Activated naive CD4-positive, alpha-beta T cell treated with anti-CD3 and anti-CD28 coated beads, Interleukin-2, amount 50 U/mL, for 72 hours (primary cell): ENCODE measurements around the gene ZBTB20. TPM values are rescaled to one million over a fixed set of nuclear protein-coding genes. Genes with fewer than 3 reads are reported as not detected.

ENCODE experiments used
- ATAC-seq, 2 donors: fragments of 150-1000 bp; cut with Tn5 transposase; 2 replicates each; pipeline ENCODE4 v1.10.0; 2021; ENCODE audit warnings: mild to moderate bottlenecking in 2 of 2, moderate library complexity in 2 of 2
- DNase-seq, 2 donors: peaks; one replicate each; pipeline ENCODE4 v3.0.0; 2021 to 2022; ENCODE audit warnings: low spot score in 2 of 2
- H3K27ac Mint-ChIP-seq, 2 donors: one replicate each; pipeline ENCODE4 v1.8.0; 2022; ENCODE audit warnings: mild to moderate bottlenecking in 2 of 2, mixed read lengths in 2 of 2
- H3K36me3 Mint-ChIP-seq, 2 donors: one replicate each; pipeline ENCODE4 v1.8.0; 2022; ENCODE audit warnings: mixed read lengths in 2 of 2
- H3K9me3 Mint-ChIP-seq, 2 donors: one replicate each; pipeline ENCODE4 v1.8.0; 2022; ENCODE audit warnings: mixed read lengths in 2 of 2
- total RNA-seq, 2 donors: library from RNA; stranded (reverse); gene quantifications; one replicate each; pipeline ENCODE4 v1.2.3, GENCODE V29; 2022

The ZBTB20 gene
- total RNA-seq, 2 donors from 2014 or later, result 9.2 to 10.8 TPM

DNA sequence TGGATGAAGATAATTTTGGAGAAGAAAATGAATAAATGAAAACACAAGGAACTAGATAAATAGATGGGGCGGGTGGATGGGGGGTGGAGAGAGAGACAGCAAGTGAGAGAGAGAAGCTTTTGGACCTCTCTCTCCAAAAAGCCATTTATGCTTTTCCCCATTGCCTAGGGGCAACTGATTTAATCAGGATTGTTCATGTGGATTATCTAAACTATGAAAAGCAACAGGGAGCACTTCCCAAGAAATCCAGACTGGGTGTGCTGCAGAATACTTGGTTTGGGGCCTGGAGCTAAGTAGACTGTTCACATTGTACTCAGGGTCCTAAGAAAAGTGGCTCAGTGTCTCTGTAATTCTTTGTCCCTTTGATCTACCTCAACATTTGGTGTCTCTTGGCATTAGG, 486.3 kb downstream of the ZBTB20 start:
- ATAC-seq, result no peak
- H3K9me3 Mint-ChIP-seq, result peaks cover 6% of the 10 kb centered on the region in 2 donors
- DNase-seq, result no peak
- H3K36me3 Mint-ChIP-seq, result peaks cover 10 to 17% of the 10 kb centered on the region in 2 donors
- no peak overlapping the region for H3K27ac Mint-ChIP-seq

GRCh38 chr3:114660124-114660523, 487.0 kb downstream of the ZBTB20 start:
- DNase-seq, result no peak

DNA sequence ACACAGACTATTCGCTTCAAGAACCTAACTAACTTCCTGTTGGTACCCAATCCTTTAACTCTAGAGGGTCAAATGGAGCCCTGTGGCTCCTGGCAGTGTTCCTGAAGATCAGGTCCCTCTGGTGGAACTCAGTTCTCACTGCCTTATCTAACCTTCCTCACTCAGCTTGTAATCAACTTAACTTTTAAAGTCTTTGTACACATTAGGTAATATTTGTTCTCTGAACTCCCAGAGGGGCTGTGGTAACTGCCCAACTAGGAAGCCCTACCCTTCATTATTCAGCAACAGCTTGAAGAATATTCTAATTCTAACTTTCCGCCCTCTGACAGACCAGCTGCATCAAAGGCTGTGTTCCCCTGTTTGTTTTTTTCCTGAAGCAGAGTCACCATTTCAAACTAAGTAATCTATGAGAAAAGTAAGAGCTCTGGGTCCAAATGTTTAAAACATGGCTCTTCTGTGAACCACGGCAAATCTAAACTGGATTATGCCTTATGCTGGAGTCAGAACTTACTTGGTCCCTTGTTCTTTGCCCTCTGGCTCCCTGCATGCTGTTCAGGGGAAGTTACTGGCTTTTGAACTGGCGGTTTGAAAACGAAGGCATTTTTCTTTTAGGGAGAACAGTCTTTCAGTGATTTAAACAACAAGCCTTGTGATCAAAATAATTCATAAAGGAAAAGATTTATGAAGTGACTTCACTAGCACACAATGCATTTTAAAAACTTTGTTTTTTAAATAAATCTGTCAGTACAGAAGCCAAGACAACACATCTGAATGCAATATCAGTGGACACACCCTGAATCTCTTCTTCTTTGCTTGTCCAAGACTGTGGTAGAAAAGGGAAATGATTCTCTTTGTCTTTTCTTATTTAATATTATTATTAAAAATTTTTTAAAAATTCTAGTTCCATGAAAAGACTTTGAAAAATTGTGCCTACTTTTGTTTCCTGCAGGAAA, 487.7 kb downstream of the ZBTB20 start:
- ATAC-seq, result no peak
- Mint-ChIP-seq H3K27ac (no peak overlapping the region), H3K36me3 (peaks cover 6 to 14% of the 10 kb centered on the region in 2 donors), H3K9me3 (peaks cover 4 to 6% of the 10 kb centered on the region in 2 donors)
- no peak for DNase-seq

More at GRCh38 chr3:114660124-114660523, 487.0 kb downstream of the ZBTB20 start:
- no peak overlapping the region for H3K27ac Mint-ChIP-seq
- ATAC-seq, result no peak
- H3K36me3 Mint-ChIP-seq, result peaks cover 10 to 16% of the 10 kb centered on the region in 2 donors
- peaks cover 4 to 6% of the 10 kb centered on the region in 2 donors for H3K9me3 Mint-ChIP-seq

DNA sequence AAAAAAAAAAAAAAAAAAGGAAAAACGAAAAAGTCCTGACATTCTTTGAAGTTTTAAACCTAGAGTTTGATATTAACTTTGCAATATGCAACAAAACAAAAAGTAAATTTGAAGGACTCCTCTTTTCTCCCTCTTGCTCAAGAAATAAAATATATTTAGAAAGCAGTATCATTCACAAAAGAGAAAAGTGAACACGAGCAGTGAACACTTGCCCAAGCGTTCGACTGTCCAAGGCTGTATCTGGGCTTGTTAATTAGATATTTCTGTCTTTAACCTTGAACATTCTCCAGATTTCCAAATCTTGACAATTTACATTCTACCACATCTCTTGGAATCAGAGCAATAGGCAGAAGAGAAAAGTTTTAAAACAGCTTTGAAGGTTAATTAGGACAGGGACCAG, 495.5 kb downstream of the ZBTB20 start:
- DNase-seq (no peak), ATAC-seq (no peak)
- no peak overlapping the region for H3K27ac Mint-ChIP-seq
- no peaks in the 10 kb centered on the region for H3K36me3 Mint-ChIP-seq
- H3K9me3 Mint-ChIP-seq, result no peaks in the 10 kb centered on the region

DNA sequence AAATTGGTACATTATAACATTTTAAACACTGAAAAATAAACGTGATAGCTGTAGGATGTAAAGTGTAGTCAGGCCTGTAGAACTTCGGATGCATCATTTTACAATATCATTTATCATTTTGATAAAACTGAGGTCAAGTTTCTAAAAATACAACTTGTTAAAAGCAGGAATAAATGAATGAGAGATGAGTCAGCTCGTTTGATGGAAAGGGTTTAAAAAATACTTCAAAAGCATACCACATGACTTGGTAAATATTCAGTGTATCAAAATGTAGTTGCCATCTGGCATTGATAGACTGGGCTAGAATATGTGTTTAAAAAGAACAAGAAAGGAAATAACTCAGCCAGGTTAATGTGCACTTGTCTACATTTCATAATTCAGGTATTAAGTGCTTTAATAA, 496.3 kb downstream of the ZBTB20 start:
- ATAC-seq, result no peak

GRCh38 chr3:114649331-114649730, 497.8 kb downstream of the ZBTB20 start:
- ATAC-seq, result no peak
- DNase-seq, result no peak
- H3K9me3 Mint-ChIP-seq, result no peaks in the 10 kb centered on the region
- no peaks in the 10 kb centered on the region for H3K36me3 Mint-ChIP-seq
- H3K27ac Mint-ChIP-seq, result no peak overlapping the region

More for the DNA sequence above, 496.3 kb downstream of the ZBTB20 start:
- H3K9me3 Mint-ChIP-seq, result no peaks in the 10 kb centered on the region
- peak overlapping the region in 1 of 2 donors; percentile 19 for H3K27ac Mint-ChIP-seq
- DNase-seq, result no peak
- no peaks in the 10 kb centered on the region for H3K36me3 Mint-ChIP-seq

- no peak overlapping the region for H3K27ac Mint-ChIP-seq
- DNase-seq (no peak), ATAC-seq (no peak)
- no peaks in the 10 kb centered on the region for H3K9me3 Mint-ChIP-seq
- H3K36me3 Mint-ChIP-seq, result peaks cover 0 to 4% of the 10 kb centered on the region in 2 donors
Observed at GRCh38 chr3:114646526-114646925, 500.6 kb downstream of the ZBTB20 start.

DNA sequence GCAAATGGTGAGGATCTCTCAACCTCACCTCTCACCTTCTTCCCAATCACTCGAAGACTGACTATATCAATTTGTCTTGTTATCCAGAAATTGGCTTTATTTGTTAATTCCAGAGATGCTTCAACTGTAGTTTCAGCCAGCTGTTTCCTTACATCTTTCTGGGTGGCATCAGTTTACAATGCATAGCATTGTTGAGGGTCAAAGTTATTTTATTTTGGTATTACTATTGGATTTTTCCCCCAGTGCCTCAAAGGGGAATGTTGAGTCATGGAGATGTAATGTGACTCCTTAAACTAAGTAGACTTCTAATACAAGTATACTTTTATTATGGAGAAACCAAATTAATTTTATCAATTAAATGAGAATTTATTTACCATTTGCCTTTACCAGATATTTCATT, 501.7 kb downstream of the ZBTB20 start:
- Mint-ChIP-seq H3K36me3 (peaks cover 0 to 4% of the 10 kb centered on the region in 2 donors), H3K9me3 (no peaks in the 10 kb centered on the region), H3K27ac (no peak overlapping the region)
- no peak for DNase-seq
- ATAC-seq, result no peak

- Mint-ChIP-seq H3K27ac (no peak overlapping the region), H3K9me3 (no peaks in the 10 kb centered on the region), H3K36me3 (peaks cover 0 to 4% of the 10 kb centered on the region in 2 donors)
- DNase-seq (no peak), ATAC-seq (no peak)
Observed at GRCh38 chr3:114644367-114644766, 502.7 kb downstream of the ZBTB20 start.

DNA sequence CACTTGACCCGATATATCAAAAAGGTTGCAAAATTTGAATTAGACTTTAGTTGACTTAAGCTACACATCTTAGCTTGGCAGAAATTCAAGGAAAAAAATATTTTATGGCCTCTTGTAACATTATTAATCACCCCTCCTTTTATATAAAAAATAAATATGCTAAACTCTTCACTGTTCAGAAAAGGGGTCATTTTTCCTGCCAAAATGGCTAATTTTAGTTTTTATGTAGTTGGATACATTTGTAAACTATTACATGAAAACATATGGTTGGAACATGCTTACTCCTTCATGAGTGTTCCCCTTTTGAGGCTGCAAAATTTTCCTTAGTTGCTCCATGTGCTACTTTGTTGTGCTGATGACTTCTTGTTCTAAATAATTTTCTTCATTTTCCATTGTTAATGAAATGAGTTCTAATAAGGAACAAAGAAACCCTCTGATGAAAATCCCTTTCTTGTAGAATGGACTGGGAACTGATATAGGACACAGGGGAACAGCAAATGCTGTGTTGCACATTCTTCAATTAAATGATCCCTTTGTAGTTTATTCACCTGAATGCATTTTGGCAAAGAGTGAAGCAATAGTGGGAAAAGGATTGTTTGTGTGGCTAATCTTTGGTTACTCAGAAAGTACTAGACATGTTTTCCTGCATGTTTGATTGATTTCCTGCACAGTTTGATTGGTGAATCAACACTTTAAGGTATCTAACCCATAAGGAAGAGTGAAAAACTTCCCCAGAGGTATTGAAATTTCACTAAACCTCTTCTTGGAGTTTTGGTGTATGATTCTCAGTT, 503.9 kb downstream of the ZBTB20 start:
- ATAC-seq, result no peak
- H3K27ac Mint-ChIP-seq, result no peak overlapping the region
- H3K36me3 Mint-ChIP-seq, result peaks cover 0 to 4% of the 10 kb centered on the region in 2 donors

DNA sequence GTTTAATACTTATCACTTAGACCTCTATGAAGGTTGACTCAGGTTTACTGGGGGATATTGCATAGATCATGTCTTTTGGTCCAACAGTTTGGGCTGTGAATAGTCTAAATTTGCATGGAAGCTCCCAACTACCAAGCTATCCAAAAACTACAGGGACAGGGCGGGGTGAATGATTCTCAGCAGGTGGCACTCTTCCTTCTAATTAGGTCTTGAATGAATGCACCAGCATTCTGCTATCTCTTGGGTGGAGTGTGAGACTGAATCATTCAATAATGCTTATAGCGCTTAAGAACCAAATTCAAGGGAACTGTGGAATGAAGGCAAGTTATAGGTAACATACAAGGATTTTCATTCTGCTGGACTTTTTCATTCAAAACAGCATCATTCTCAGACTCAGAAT, 507.0 kb downstream of the ZBTB20 start:
- DNase-seq (no peak), ATAC-seq (no peak)
- peaks cover 18 to 22% of the 10 kb centered on the region in 2 donors for H3K36me3 Mint-ChIP-seq
- H3K27ac Mint-ChIP-seq, result no peak overlapping the region
- peaks cover 14 to 16% of the 10 kb centered on the region in 2 donors for H3K9me3 Mint-ChIP-seq

More for the DNA sequence above, 503.9 kb downstream of the ZBTB20 start:
- no peaks in the 10 kb centered on the region for H3K9me3 Mint-ChIP-seq
- DNase-seq, result no peak

GRCh38 chr3:114639171-114639570, 507.9 kb downstream of the ZBTB20 start:
- H3K36me3 Mint-ChIP-seq, result peaks cover 22 to 26% of the 10 kb centered on the region in 2 donors
- ATAC-seq (no peak), DNase-seq (no peak)
- no peak overlapping the region for H3K27ac Mint-ChIP-seq
- H3K9me3 Mint-ChIP-seq, result peaks cover 14 to 17% of the 10 kb centered on the region in 2 donors

- ATAC-seq (no peak), DNase-seq (no peak)
- H3K36me3 Mint-ChIP-seq, result peaks cover 22 to 24% of the 10 kb centered on the region in 2 donors
Observed at GRCh38 chr3:114635878-114636277, 511.2 kb downstream of the ZBTB20 start.

DNA sequence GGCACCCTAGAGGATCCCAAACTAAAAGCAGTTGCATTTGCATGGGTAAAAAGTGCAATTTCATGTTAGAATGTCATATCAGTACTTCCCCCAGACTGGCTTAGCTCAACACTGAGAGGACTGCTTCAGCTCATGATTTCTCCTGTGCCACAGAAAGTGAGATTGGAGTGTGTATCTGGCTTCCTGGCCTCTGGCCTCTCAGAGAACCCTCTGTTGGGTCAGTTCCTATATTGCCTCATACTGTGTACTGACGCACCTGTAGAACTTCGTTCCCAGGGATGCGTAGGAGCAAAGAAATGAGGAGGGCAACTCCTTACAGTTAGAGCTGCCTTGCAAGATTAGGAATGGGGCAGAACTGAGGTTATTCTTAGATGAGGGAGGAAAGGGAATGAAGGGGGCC, 512.5 kb downstream of the ZBTB20 start:
- ATAC-seq, result no peak
- Mint-ChIP-seq H3K27ac (no peak overlapping the region), H3K9me3 (peaks cover 14 to 17% of the 10 kb centered on the region in 2 donors), H3K36me3 (peaks cover 22 to 24% of the 10 kb centered on the region in 2 donors)
- DNase-seq, result no peak

More at GRCh38 chr3:114635878-114636277, 511.2 kb downstream of the ZBTB20 start:
- Mint-ChIP-seq H3K27ac (no peak overlapping the region), H3K9me3 (peaks cover 14 to 17% of the 10 kb centered on the region in 2 donors)

GRCh38 chr3:114632757-114633424, 514.2 kb downstream of the ZBTB20 start:
- DNase-seq, result peak in 1 of 2 donors; percentile 7
- H3K36me3 Mint-ChIP-seq, result peaks cover 22 to 24% of the 10 kb centered on the region in 2 donors
- peaks cover 14 to 17% of the 10 kb centered on the region in 2 donors for H3K9me3 Mint-ChIP-seq
- H3K27ac Mint-ChIP-seq, result peak overlapping the region; percentile 37 to 44
- ATAC-seq, result peak; percentile 88 to 96

DNA sequence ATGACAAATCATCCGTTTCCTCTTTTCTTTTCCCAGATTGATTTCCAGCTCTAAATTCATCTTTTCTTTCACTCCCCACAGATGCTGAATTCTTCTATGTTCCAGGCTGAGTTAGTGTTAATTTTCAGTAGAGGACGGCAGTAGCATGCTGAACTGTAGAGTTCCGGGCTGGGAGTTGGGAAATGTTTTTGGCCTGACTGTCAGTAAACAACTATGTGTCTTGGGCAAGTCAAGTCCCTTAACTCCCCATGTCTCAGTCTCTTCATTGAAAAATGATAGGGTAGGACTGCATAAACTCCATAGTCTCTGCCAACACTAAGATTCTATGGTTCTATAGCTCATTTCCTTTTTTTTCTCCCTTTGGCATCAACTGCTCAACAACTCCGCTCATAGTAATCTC, 519.3 kb downstream of the ZBTB20 start:
- ATAC-seq, result no peak
- Mint-ChIP-seq H3K36me3 (peaks cover 9% of the 10 kb centered on the region in 2 donors), H3K27ac (no peak overlapping the region), H3K9me3 (no peaks in the 10 kb centered on the region)
- no peak for DNase-seq
